ENCODE measurements around the gene MED25.

Gene MED25

GRCh38 chr19:49833599-49833998 is 15.5 kb downstream of the MED25 start:
- TF ChIP-seq, protein P1, sequence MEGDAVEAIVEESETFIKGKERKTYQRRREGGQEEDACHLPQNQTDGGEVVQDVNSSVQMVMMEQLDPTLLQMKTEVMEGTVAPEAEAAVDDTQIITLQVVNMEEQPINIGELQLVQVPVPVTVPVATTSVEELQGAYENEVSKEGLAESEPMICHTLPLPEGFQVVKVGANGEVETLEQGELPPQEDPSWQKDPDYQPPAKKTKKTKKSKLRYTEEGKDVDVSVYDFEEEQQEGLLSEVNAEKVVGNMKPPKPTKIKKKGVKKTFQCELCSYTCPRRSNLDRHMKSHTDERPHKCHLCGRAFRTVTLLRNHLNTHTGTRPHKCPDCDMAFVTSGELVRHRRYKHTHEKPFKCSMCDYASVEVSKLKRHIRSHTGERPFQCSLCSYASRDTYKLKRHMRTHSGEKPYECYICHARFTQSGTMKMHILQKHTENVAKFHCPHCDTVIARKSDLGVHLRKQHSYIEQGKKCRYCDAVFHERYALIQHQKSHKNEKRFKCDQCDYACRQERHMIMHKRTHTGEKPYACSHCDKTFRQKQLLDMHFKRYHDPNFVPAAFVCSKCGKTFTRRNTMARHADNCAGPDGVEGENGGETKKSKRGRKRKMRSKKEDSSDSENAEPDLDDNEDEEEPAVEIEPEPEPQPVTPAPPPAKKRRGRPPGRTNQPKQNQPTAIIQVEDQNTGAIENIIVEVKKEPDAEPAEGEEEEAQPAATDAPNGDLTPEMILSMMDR (conservative IDR thresholded peaks at IDR 0.05; ENCODE audit: control insufficient read depth, insufficient read depth, low read depth, low read length), result no peak
- no peak overlapping the region for H3K4me3 ChIP-seq (ENCODE audit: control insufficient read depth, low read depth, low read length)
- DNase-seq (ENCODE audit: low read depth), result no peak

DNA sequence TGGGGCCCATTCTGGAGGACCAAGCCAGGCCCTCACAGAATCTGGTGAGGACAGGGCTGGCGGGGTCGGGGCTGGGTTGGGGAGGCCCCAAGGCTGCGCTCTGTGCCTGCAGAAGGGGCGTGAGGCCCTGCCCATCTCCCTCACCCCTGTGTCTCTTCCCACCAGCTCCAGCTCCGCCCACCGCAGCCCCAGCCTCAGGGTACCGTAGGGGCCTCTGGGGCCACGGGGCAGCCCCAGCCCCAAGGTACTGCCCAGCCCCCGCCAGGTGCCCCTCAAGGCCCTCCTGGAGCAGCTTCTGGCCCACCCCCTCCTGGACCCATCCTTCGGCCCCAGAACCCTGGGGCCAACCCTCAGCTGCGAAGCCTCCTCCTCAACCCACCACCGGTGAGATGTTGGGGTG is 17.5 kb downstream of the MED25 start:
- DNase-seq (ENCODE audit: low read depth), result no peak
- no peak overlapping the region for H3K4me3 ChIP-seq (ENCODE audit: control insufficient read depth, low read depth, low read length)
- TF ChIP-seq, protein P1 (conservative IDR thresholded peaks at IDR 0.05; ENCODE audit: control insufficient read depth, insufficient read depth, low read depth, low read length), result no peak

GRCh38 chr19:49836176-49837008 is 18.3 kb downstream of the MED25 start:
- H3K4me3 ChIP-seq (ENCODE audit: control insufficient read depth, low read depth, low read length), result no peak overlapping the region
- TF ChIP-seq, protein P1 (conservative IDR thresholded peaks at IDR 0.05; ENCODE audit: control insufficient read depth, insufficient read depth, low read depth, low read length), result no peak
- DNase-seq (ENCODE audit: low read depth), result no peak

GRCh38 chr19:49837009-49837310 is 18.9 kb downstream of the MED25 start:
- no peak overlapping the region for H3K4me3 ChIP-seq (ENCODE audit: control insufficient read depth, low read depth, low read length)
- TF ChIP-seq, protein P1 (conservative IDR thresholded peaks at IDR 0.05; ENCODE audit: control insufficient read depth, insufficient read depth, low read depth, low read length), result no peak
- no peak for DNase-seq (ENCODE audit: low read depth)

DNA sequence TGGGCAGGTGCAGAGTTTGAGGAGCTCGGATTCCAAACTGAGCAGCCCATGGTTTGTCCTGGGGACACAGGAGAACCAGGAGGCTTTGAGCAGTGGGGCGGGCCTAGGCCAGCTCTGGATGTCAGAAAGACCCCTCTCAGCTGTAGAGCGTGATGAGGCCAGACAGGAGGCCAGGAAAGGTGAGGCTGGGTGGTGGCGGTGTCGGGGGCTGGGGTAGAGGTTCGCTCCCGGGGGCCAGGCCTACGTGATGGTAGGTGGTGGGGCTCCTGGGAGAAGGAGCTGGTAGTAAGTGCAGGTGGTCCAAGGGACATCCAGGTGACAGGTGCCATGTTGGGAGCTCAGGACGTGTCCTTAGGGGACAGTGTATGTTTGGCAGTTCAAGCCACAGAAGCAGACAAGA is 19.3 kb downstream of the MED25 start:
- TF ChIP-seq, protein P1 (conservative IDR thresholded peaks at IDR 0.05; ENCODE audit: control insufficient read depth, insufficient read depth, low read depth, low read length), result no peak
- no peak overlapping the region for H3K4me3 ChIP-seq (ENCODE audit: control insufficient read depth, low read depth, low read length)
- DNase-seq (ENCODE audit: low read depth), result no peak

GRCh38 chr19:49838885-49839588 is 20.9 kb downstream of the MED25 start:
- DNase-seq (ENCODE audit: low read depth), result no peak
- H3K4me3 ChIP-seq (ENCODE audit: control insufficient read depth, low read depth, low read length), result no peak overlapping the region
- TF ChIP-seq, protein P1 (conservative IDR thresholded peaks at IDR 0.05; ENCODE audit: control insufficient read depth, insufficient read depth, low read depth, low read length), result no peak
